GM21360 (cell line): Measurements from ENCODE around the gene CCDC88B.
A peak's percentile ranks its signal among the peaks of the same experiment; 100 is the strongest.
"Not testable (repeated sequence)": the region's sequence is repeated elsewhere in the genome, so short reads cannot be mapped to it uniquely, and the experiment has no call there.

Source experiments
- ATAC-seq: cut with Tn5 transposase; IDR thresholded peaks from one replicate; pipeline ENCODE4 v1.9.1; 2021; ENCODE audit warnings: mild to moderate bottlenecking, moderate library complexity; ENCODE audit not compliant: unreplicated experiment

CCDC88B gene

GRCh38 chr11:64321533-64321932, 18.5 kb upstream of the CCDC88B start:
- ATAC-seq = no peak

GRCh38 chr11:64322925-64323260, 17.1 kb upstream of the CCDC88B start:
- no peak for ATAC-seq

DNA sequence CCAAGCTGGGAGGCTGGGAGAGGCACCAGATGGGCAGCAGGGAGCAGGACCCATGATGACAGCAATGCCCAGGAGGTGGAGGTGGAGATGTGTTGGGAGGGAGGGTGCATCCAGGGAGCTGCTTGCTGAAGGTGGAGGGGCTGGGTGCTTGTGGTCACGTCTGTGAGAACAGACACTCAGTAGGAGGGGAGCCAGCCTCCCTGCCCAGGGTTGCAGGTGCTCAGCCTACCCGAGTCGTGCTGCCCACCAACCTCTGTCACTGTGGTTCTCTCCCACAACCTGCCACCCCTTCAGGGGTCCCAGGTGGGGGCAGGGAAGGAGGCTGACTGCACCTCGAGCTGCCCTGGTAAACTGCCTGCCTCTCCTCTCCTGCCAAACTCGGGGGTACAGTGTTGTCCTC, 16.6 kb upstream of the CCDC88B start:
- no peak for ATAC-seq

GRCh38 chr11:64323984-64324383, 16.0 kb upstream of the CCDC88B start:
- ATAC-seq = not testable (repeated sequence)

DNA sequence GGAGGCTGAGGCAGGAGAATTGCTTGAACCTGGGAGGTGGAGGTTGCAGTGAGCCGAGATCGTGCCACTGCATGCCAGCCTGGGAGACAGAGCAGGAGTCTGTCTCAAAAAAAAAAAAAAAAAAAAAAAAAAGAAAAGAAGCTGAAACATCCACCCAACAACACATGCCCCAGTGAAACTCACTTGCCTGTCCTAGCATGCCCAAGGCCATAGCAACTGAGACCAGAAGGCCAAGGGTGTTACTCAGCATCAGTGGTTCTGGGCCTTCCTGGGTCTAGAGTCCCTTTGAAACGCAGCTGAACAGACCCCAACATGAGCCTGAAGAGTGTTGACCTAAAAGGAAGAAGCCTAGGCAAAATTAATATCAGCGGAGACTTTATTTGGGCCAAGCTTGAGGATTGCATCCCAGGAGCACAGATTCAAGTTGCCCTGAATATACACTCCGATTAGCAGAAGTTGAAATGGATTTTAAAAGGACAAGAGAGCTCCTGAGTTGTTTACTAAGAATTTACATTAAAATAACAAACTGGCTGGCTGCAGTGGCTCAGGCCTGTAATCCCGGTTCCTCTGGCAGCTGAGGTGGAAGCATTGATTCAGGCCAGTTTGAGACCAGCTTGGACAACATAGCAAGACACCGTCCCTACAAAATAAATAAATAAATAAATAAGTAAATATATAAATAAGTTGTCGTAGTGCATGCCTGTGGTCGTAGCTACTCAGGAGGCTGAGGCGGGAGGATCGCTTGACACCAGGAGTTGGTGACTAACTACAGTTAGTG, 15.1 kb upstream of the CCDC88B start:
- ATAC-seq = no peak

DNA sequence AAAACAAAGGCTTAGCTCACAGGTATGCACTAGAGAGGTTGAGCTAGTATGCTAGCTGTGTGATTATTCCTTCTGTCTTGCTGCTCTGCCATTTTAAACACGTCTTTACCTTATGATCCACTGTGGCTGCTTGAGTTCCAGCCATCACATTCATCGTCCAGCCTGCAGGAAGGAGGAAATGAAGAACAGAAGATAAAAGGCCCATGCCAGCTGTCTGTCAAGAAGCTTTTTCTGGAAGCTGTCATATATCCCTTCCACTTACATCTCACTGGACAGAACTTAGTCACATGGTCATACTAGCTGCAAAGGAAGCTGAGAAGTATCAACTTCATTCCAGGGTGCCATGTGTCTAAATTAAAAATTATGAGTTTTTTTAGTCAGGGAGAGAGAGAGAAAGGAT, 12.6 kb upstream of the CCDC88B start:
- no peak for ATAC-seq

DNA sequence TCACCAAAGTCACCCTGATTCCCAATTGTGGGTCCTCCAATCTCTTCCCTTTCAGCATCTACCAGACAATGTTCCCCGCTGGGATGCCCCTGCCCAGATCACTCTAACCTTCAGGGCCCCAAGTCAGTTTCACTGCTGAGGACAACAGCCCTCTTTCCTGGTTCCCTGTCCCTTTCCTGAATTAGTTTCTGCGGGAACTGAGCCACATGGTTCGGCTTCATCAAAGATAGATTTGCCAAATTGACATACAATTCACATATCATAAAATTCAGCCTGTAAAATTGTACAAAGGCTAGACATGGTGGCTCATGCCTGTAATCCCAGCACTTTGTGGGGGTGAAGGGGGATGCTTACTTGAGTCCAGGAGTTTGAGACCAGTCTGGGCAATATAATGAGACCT, 12.0 kb upstream of the CCDC88B start:
- no peak for ATAC-seq

DNA sequence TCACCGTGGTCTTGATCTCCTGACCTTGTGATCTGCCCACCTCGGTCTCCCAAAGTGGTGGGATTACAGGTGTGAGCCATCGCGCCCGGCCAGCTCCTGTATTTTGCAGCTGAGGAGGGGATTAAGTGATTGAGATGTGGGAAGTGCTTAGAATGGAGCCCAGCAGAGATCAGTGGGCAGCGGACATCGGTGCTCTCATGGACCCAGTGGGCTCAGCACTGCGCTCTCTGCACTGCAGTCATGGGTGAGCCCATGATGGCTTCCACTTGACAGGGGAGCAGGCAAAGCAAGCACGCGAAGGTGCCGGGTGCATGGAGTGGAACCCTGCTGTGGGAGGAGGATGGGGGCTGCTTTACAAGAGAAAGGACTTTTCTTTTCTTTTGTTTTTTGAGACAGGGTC, 9.1 kb upstream of the CCDC88B start:
- ATAC-seq = no peak

- ATAC-seq = no peak
Measured at GRCh38 chr11:64331569-64332371, 8.2 kb upstream of the CCDC88B start.

GRCh38 chr11:64333556-64333955, 6.4 kb upstream of the CCDC88B start:
- no peak for ATAC-seq

GRCh38 chr11:64334764-64335735, 5.0 kb upstream of the CCDC88B start:
- ATAC-seq = peak; percentile 77

DNA sequence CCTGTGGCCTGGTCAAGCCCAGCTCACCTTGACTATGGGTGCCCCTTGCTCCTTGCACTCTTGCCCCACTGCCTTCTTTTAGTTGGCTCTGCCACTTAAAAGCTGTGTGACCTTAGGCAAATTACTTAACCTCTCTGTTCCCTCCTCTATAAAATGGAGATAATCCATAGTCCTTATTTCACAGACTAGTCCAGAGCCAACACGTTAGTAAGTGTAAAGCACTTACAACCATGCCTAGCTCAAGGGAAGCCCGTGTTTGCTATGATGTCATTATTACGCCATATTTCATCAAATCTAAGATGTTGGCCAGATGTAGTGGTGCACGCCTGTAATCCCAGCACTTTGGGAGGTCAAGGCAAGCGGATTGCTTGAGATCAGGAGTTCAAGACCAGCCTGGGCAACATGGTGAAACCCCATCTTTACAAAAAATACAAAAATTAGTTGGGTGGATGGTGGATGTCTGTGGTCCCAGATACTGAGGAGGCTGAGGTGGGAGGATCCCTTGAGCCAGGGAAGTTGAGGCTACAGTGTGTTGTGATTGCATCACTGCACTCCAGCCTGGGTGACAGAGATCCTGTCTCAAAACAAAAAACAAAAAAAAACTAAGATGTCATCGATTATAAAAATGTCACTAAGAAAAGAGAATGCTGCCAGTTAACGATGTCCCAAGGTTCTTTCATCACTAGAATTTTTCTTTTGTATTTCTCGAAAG, 2.3 kb upstream of the CCDC88B start:
- no peak for ATAC-seq

- no peak for ATAC-seq
Measured at GRCh38 chr11:64338716-64339115, 1.3 kb upstream of the CCDC88B start.

DNA sequence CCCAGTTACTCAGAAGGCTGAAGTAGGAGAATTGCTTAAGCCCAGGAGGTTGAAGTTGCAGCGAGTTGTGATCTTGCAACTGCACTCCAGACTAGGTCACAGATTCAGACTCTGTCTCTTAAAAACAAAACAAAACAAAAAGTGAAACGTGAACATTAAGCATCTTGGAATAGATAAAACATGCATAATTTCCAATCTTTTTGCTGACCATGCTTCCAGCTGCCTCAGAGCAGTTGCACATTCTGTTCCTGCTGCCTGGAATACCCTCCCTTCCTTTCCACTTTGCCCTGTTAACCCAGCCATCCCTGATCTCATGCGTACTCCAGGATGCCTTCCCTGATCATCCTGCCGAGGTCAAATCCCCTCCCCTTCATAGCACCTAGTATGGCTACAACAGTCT, 718 bp upstream of the CCDC88B start:
- no peak for ATAC-seq

DNA sequence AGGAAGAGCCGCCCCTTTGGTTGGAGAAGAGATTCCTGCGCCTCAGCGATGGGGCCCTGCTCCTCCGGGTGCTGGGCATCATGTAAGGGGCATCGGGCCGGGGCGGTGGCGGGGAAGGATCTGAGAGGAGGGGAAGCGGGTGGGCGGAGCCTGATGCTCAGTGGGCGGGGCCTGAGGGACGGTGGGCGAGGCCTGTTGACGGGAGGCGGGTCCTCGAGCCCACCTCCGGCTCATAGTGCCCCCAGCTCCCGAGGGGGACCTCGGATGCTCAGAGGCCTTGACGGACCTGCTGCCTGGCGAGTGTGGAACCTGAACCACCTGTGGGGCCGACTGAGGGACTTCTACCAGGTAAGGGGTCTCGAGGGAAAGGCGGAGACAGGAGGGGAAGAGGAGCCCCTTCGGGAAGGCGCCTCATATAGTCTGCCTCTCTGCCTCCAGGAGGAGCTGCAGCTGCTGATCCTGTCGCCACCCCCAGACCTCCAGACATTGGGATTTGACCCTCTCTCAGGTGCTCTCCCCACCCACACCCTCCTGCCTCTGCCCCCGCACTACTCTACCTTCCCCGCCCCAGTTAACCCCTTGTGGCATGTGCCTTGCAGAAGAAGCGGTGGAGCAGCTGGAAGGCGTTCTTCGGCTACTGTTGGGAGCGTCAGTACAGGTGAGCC, 799 bp downstream of the CCDC88B start:
- ATAC-seq = no peak

DNA sequence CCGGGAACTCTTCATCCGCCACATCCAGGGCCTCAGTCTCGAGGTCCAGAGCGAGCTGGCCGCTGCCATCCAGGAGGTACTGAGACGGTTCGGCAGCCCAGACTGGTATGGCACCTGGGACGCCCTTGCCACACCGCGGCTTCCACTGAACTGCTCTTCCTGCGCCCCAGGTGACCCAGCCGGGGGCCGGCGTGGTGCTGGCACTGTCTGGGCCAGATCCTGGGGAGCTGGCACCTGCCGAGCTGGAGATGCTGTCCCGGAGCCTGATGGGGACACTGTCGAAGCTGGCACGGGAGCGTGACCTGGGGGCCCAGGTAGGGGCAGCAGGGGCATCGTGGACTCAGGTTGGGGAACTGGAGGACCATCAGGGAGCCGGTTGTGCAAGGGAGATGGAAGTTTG, 1.4 kb downstream of the CCDC88B start:
- no peak for ATAC-seq

DNA sequence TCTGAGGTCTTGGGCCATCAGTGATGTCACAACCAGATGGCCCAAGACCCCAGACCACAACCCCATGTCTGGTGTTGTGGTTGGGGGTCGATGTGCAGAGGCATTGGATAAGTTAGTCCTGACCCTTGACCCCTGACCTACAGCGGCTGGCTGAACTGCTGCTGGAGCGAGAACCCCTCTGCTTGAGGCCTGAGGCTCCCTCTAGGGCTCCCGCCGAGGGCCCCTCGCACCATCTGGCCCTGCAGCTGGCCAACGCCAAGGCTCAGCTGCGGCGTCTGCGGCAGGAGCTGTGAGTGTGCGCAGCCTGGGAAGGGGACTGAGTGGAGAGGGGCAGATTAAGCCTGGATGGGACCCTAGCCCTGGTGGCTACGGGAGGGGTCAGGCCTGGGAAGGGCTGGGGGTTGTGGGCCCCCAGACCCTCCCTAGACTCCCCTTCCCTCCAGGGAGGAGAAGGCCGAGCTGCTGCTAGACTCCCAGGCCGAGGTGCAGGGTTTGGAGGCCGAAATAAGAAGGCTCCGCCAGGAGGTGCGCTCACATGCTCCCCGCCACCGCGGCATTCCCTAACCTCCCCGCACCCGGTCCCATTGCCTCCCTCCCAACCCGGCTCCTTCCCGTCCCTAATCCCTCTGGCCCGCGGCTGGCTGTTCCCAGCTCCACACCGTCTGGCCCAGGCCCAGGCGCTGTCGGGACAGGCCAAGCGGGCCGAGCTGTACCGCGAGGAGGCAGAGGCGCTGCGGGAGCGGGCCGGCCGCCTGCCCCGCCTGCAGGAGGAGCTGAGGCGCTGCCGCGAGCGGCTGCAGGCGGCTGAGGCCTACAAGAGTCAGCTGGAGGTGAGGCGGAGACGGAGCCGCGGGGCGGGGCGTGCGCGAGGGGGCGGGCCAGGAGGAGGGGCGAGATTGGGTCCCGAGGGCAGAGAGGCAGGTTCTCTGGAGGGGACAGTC, 2.1 kb downstream of the CCDC88B start:
- ATAC-seq = peak; percentile 49

DNA sequence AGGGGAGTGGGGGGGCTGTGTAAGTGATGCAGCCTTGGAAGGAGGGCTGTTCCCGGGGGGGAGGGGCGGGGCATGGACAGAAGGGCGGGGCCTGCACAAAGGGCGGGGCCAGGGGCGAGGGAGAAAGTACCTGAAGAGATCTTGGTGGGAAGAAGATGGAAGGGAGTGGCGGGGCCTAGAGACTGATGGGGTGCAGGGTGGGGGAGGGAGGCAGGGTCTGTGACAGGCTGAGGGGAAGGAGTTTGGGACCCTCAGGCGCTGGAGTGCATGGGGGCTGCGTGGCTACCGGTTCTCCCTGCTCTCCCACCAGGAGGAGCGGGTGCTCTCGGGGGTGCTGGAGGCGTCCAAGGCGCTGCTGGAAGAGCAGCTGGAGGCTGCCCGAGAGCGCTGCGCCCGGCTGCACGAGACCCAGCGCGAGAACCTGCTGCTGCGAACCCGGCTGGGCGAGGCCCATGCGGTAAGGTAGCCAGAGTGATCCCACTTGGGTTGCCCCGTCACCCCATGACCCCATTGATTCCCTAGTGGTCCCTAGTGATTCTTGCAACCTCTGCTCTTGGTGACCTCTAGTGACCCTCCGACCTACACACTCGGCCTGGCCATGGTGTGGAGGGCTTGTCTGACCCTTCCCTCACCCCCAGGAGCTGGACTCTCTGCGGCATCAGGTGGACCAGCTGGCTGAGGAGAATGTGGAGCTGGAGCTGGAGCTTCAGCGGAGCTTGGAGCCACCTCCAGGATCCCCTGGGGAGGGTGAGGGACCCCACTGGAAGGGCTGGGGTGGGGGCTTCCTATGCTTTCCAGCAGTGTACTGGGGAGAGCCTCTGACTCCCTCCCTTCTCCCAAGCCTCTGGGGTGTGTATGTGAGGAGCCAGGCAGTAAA, 3.1 kb downstream of the CCDC88B start:
- ATAC-seq = no peak
